Measurements from ENCODE around the gene ZACN. TPM values are rescaled to one million over a fixed set of nuclear protein-coding genes. Genes with fewer than 3 reads are reported as not detected.
"Not testable (repeated sequence)": the region's sequence is repeated elsewhere in the genome, so short reads cannot be mapped to it uniquely, and the experiment has no call there.

Gene ZACN
- total RNA-seq, 1 experiment from 2014 or later = 0.74 TPM

- no peak for DNase-seq (ENCODE audit: low read depth, low spot score)
- in situ Hi-C loops (cut with HindIII; ENCODE audit: low pct_unique_long_range_greater_than_20kb, low sequenced_read_pairs) = no loop called here
Observed at GRCh38 chr17:76076146-76076764, 2.7 kb upstream of the ZACN start.

GRCh38 chr17:76076765-76077583 is 2.0 kb upstream of the ZACN start:
- no peak for DNase-seq (ENCODE audit: low read depth, low spot score)
- in situ Hi-C loops (cut with HindIII; ENCODE audit: low pct_unique_long_range_greater_than_20kb, low sequenced_read_pairs) = no loop called here

GRCh38 chr17:76077584-76078110 is 1.3 kb upstream of the ZACN start:
- in situ Hi-C loops (cut with HindIII; ENCODE audit: low pct_unique_long_range_greater_than_20kb, low sequenced_read_pairs) = no loop called here
- DNase-seq (ENCODE audit: low read depth, low spot score) = no peak

- in situ Hi-C loops (cut with HindIII; ENCODE audit: low pct_unique_long_range_greater_than_20kb, low sequenced_read_pairs) = not testable (repeated sequence)
Observed at GRCh38 chr17:76078370-76078769, 612 bp upstream of the ZACN start.

GRCh38 chr17:76079535-76079955 is 563 bp downstream of the ZACN start:
- peak; percentile 26 for DNase-seq (ENCODE audit: low read depth, low spot score)
- in situ Hi-C loops (cut with HindIII; ENCODE audit: low pct_unique_long_range_greater_than_20kb, low sequenced_read_pairs) = no loop called here

More at GRCh38 chr17:76078370-76078769, 612 bp upstream of the ZACN start:
- not testable (repeated sequence) for DNase-seq (ENCODE audit: low read depth, low spot score)

- DNase-seq (ENCODE audit: low read depth, low spot score) = peak; percentile 43
- in situ Hi-C loops (cut with HindIII; ENCODE audit: low pct_unique_long_range_greater_than_20kb, low sequenced_read_pairs) = no loop called here
Observed at GRCh38 chr17:76079956-76080767, 1.2 kb downstream of the ZACN start.

- no peak for DNase-seq (ENCODE audit: low read depth, low spot score)
- in situ Hi-C loops (cut with HindIII; ENCODE audit: low pct_unique_long_range_greater_than_20kb, low sequenced_read_pairs) = no loop called here
Observed at GRCh38 chr17:76080768-76081287, 1.8 kb downstream of the ZACN start.

- in situ Hi-C loops (cut with HindIII; ENCODE audit: low pct_unique_long_range_greater_than_20kb, low sequenced_read_pairs) = no loop called here
- no peak for DNase-seq (ENCODE audit: low read depth, low spot score)
Observed at GRCh38 chr17:76081295-76082210, 2.6 kb downstream of the ZACN start.

GRCh38 chr17:76082326-76083251 is 3.6 kb downstream of the ZACN start:
- DNase-seq (ENCODE audit: low read depth, low spot score) = no peak
- in situ Hi-C loops (cut with HindIII; ENCODE audit: low pct_unique_long_range_greater_than_20kb, low sequenced_read_pairs) = no loop called here

- in situ Hi-C loops (cut with HindIII; ENCODE audit: low pct_unique_long_range_greater_than_20kb, low sequenced_read_pairs) = no loop called here
- DNase-seq (ENCODE audit: low read depth, low spot score) = no peak
Observed at GRCh38 chr17:76083536-76084182, 4.7 kb downstream of the ZACN start.

- DNase-seq (ENCODE audit: low read depth, low spot score) = no peak
- in situ Hi-C loops (cut with HindIII; ENCODE audit: low pct_unique_long_range_greater_than_20kb, low sequenced_read_pairs) = no loop called here
Observed at GRCh38 chr17:76085066-76085730, 6.2 kb downstream of the ZACN start.

- no peak for DNase-seq (ENCODE audit: low read depth, low spot score)
- in situ Hi-C loops (cut with HindIII; ENCODE audit: low pct_unique_long_range_greater_than_20kb, low sequenced_read_pairs) = no loop called here
Observed at GRCh38 chr17:76085731-76086366, 6.9 kb downstream of the ZACN start.

- in situ Hi-C loops (cut with HindIII; ENCODE audit: low pct_unique_long_range_greater_than_20kb, low sequenced_read_pairs) = no loop called here
- no peak for DNase-seq (ENCODE audit: low read depth, low spot score)
Observed at GRCh38 chr17:76086384-76086783, 7.4 kb downstream of the ZACN start.

- no peak for DNase-seq (ENCODE audit: low read depth, low spot score)
- in situ Hi-C loops (cut with HindIII; ENCODE audit: low pct_unique_long_range_greater_than_20kb, low sequenced_read_pairs) = no loop called here
Observed at GRCh38 chr17:76087531-76087930, 8.5 kb downstream of the ZACN start.
